Measurements from ENCODE around the gene DLX5.
A peak's percentile ranks its signal among the peaks of the same experiment; 100 is the strongest.

Gene DLX5

DNA sequence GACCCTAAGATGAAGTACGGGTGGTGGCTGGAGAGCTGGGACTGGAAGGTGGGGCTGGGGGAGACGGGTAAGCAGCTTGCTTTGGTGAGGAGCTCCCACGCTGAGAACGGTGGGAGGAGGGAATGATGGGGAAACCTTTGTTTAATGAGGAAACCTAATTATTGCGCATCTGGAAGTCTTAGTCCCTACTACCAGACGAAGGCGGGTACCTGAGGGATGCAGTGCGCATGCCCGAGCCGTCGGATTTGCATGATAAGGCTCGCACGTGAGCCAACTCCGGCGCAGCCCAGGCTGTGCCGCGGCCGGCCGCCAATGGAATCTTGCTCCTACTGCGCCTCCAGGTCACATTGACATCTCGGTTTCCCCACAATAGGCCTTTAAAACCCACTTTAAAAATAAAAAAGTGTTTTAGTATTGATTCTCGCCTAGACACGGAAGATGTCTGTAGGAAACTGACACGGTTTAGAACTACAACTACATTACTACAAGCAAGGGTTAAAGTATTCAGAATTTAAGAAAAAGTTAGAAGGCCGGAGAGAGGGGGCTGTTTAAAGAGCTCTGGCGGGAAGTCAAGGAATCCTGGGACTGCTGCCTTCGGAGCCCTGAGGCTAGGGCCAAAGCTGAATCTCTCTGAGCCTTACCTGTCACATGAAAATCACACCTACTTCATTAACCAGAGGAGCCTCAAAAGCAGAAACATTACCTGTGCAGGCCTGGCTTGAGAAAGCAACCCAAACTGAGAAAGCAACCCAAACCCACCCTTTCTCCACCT is 31.4 kb downstream of the DLX5 start:
- TF ChIP-seq GATA3 (IDR thresholded peaks at IDR 0.05; ENCODE audit: low read depth, low read length) (no peak), GATA2 (IDR thresholded peaks at IDR 0.05; ENCODE audit: low read depth, low read length) (no peak)

DNA sequence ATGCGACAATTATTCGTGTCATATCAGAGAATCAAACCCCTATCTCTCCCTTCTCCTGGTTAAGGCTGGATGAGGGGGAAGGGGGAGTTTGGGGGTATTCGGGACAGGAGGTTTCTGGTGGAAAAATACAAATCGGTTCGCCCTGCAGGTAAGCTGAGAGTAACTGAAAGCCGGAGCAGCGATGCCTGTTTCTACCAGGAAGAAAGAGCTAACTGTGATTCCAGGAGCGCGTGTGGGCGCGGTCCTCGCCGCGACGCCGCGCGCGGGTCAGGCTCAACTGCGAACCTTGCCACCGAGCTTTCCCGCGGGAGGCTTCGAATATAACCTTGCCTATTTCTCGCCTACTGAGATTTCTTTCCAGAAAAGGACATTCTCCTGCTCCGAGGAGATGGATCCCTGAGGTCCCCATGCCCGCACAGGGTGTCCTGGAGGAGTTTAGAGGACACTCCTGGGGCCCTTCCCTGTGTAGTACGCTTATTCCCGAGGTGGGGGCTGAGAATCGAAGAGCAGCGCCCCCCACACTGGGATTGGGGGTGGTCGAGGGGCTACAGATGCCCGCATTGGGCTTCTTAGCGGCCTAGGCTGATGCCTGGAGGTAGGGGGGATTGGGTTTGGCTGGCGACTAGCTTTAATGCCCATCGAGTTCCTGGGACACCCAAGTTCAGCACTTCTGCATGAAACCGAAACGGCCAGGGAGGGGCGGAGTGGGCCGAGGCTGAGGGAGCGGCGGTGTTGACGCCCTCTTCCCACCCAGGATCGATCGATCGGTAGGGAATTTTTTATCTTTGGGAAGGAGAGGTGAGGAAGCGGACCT is 32.2 kb downstream of the DLX5 start:
- TF ChIP-seq GATA3 (IDR thresholded peaks at IDR 0.05; ENCODE audit: low read depth, low read length) (no peak), GATA2 (IDR thresholded peaks at IDR 0.05; ENCODE audit: low read depth, low read length) (no peak)

DNA sequence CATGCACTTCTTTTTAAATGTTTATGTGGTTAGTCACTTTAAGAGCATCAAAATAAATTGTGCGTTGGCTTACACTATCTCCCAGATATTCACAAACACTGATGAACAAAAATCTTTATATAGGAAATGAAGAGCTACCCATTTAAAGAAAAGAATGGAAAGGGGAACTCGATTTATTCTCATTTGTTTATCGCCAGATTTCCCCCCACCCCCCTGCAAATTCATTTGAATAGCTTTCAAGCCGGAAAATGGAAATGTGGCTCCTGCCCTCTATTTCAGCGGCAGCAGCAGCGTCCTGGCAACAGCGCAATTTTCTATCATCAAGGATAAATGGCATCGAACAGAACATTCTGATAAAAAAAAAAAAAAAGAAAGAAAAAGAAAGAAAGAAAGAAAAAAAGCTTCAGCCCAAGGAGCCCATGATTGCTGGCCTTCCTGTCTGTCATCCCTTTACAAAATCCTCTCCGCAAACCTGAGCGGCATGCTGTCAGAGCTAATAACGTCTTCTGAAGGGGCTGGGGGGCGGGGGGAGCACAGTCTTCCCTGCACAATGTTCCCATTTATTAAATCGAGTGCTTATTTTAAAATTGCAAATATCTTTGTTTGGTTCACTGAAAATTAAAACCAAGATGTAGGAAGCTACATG is 33.0 kb downstream of the DLX5 start:
- TF ChIP-seq GATA3 (IDR thresholded peaks at IDR 0.05; ENCODE audit: low read depth, low read length) = no peak

DNA sequence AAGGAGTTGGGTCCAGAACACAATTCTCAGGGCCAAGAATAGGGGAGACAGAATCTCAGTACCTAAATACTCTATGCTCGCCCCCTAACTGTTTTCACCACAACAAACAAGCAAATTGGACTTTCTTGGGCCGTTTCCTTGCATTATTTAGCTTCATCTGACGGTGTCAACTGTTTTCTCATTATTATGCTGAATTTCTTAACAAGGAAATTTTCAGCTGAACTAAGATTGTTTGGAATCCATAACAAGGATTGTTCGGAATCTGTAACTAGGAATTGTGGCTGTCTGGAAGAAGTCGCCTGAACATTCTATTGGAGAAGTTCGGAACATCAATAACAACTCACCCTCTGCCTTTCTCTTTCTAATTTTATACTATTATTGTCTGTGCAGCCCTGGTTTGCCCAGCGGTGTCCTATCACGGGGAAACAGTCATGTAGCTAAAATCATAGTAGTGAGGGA is 34.7 kb downstream of the DLX5 start:
- TF ChIP-seq GATA3 (IDR thresholded peaks at IDR 0.05; ENCODE audit: low read depth, low read length) = no peak
- no peak for TF ChIP-seq GATA2 (IDR thresholded peaks at IDR 0.05; ENCODE audit: low read depth, low read length)

DNA sequence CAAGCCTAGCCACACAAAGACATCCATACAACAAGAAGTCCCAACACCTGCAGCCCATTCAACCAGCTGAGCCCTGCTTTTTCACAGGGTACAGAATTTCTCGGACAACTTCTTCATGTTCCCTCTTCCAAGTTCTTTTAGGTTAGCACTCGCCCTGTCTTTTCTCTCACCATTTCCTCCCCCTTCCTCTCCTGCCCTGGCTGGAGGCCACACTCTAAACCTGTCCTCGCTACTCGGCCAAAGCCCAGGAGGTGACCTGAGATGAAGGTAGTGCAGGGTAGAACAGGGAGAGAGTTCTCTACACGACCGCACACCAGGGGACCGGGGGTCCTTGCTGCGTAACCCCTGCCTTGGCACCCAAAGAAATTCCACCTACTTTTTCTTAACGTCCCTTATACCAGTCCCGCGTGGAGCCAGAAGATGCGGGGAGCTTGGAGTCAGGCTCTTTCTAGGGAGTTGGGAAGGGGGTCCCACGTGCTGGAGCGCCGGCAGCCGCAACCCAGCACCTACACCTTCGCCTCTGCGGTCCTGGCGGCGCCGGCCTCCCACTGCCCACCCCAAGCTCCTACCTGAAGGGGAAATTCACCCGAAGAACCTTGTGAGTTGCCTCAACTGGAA is 35.3 kb downstream of the DLX5 start:
- TF ChIP-seq GATA3 (IDR thresholded peaks at IDR 0.05; ENCODE audit: low read depth, low read length) (no peak), GATA2 (IDR thresholded peaks at IDR 0.05; ENCODE audit: low read depth, low read length) (no peak)

DNA sequence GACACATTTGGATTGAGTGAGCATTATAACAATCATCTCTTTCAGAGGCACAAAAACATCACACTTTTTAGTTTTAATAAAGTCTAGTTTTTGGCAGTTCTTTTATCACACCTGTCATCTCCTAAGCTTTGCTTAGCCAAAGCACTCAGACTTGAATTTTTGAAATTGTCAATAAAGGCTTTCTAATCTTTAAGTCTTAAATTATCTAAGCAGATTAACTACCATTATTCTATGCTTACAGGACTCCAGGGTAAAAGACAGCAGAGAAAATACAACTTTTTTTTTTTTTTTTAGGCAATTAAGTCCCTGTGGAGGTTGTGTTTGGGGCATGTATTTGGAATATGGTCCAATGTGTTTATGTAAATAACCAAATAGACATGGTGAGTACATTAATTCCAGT is 36.9 kb downstream of the DLX5 start:
- no peak for TF ChIP-seq GATA3 (IDR thresholded peaks at IDR 0.05; ENCODE audit: low read depth, low read length)
- TF ChIP-seq GATA2 (IDR thresholded peaks at IDR 0.05; ENCODE audit: low read depth, low read length) = no peak

DNA sequence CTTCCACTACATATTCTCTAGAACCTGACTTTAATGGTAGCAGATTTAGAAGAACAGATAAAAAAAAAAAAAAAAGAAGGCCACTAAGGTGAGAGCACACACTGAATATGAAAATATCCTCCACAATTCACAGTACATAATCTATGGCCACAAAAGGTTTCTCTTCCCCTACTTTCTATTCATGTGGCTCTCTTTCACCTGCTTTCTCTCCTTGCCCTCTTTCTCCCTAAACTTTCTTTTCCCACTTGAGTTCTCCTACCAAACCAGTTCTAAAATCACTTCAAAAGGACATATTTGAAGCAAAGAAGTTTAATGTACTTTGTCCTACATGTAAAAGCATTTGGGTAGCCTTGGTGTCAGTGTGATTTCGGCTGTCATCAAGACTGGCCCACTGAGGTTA is 37.7 kb downstream of the DLX5 start:
- no peak for TF ChIP-seq GATA2 (IDR thresholded peaks at IDR 0.05; ENCODE audit: low read depth, low read length)
- TF ChIP-seq GATA3 (IDR thresholded peaks at IDR 0.05; ENCODE audit: low read depth, low read length) = no peak

DNA sequence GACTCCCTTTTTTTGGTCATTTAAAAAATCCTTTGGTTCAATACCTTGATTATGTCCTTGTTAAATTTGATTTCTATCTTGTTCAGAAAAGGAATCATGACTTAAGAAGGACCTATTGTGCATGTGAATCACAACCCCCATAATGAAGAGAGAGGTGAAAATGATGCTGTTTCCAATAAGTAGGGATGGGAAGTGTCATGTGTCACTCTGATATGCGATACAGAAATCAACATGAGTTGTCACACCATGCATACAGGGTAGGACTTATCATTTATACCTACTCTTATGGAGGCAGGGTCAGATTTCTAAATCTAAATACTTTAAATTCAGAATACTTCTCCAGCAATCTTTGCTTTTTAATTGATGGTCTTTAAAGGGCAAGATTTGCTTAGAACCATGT is 38.6 kb downstream of the DLX5 start:
- TF ChIP-seq GATA3 (IDR thresholded peaks at IDR 0.05; ENCODE audit: low read depth, low read length) (no peak), GATA2 (IDR thresholded peaks at IDR 0.05; ENCODE audit: low read depth, low read length) (no peak)

DNA sequence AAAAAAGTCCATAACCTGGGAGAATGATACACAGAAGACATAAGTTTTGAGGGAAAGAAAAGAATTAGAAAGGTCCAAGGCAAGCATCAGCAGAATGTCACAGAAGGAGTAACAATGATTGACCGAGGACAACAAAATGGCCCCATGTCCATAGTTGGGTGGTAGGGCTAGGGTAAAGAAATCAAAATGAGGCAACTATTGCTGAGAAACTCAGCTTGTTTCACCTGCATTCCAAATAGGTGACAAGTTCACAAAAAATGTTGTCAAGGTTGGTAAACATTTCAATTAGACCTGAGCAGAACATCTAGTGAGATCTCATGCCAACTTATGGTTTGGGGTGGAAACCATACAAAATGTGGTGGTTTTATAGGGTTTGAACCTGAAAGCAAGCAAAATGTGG is 42.0 kb downstream of the DLX5 start:
- TF ChIP-seq GATA2 (IDR thresholded peaks at IDR 0.05; ENCODE audit: low read depth, low read length) = no peak
- TF ChIP-seq GATA3 (IDR thresholded peaks at IDR 0.05; ENCODE audit: low read depth, low read length) = no peak

DNA sequence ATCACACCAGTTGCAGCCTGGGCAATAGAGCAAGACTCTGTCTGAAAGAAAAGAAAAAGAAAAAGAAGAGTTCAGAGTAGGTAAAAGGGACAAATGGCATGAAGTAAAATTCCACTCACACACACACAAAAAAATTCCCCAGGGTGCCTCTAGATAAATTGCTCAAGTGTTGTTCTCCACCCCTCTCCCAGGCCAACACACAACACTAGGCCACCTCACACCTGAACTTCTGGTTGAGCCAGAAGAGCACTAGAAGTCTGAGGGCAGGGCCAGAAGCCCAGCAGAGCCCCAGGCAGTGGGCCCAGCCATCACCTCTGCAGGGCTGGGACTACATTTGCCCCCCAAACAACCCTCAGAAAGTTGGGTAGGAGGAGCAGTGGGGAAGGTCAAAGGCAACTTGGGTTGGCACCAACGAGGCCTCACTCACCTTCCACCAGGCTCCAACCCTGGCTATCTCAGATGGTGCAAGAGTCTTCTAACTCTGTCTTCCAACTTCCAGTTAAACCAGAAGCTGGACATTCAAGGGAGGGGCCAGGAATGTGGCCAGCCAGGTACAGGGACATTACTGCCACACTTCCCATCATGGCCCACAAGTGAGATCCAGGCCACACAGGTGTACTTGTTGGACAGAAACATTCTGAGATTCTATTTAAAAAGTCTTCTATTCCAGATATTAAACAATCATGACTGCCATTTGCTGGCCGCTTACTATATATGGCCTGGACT is 44.9 kb downstream of the DLX5 start:
- no peak for TF ChIP-seq GATA2 (IDR thresholded peaks at IDR 0.05; ENCODE audit: low read depth, low read length)
- no peak for TF ChIP-seq GATA3 (IDR thresholded peaks at IDR 0.05; ENCODE audit: low read depth, low read length)

DNA sequence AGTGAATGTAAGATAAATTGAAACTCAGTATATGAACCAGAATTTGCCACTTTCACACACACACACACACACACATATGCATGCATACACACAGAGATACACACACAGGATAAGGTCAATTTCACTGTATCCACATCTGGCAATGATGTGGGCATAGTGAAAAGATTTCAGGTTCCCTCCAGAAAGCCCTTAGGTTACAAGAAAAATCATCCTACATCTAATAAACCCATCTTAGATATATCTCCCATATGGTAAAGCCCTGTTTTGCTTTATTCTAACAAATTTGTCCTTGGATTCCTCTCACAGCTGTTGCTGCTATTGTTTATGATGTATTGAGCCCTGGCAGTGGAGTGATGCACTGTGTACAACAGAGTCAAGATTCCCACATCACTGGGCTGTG is 47.2 kb downstream of the DLX5 start:
- TF ChIP-seq GATA3 (IDR thresholded peaks at IDR 0.05; ENCODE audit: low read depth, low read length) = peak; percentile 73
- TF ChIP-seq GATA2 (IDR thresholded peaks at IDR 0.05; ENCODE audit: low read depth, low read length) = peak; percentile 76; the same call in 1 of the 2 replicates

DNA sequence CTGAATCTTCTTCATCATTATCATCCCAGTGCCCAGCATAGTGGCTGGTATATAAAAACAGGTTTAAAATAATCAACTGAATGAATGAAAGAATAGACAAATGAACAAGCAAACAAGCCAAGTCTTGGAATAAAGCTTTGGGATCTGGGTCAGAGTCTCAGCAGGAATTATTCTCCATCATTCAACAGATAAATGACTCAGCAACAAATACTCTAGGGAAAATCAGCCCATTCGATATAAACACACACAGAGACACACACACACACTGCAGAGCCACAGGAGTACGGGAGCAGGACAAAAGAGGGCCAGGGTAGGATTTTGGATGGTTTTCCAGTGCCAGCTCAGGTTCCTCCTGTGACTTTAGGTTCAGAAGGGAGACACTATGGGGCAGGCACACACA is 48.5 kb downstream of the DLX5 start:
- no peak for TF ChIP-seq GATA3 (IDR thresholded peaks at IDR 0.05; ENCODE audit: low read depth, low read length)
- TF ChIP-seq GATA2 (IDR thresholded peaks at IDR 0.05; ENCODE audit: low read depth, low read length) = no peak

DNA sequence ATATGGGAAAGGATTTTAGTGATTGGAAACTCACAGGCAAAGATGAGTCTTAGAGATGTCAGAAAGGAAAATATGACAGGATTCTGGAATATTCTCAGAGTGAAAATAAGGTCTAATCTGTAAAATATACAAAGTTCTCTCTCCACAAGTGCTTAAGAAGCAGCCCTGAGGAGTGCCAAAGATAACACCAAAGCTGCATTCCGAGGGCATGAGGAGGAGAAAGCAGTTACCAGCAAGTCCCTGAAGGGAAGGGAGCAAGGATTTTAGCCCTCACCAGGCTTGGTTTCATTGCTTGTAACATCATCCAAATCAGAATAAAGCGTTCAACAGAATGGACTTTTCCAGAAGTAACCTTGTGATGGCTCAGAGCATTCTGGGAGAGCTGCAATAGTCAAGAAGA is 50.6 kb downstream of the DLX5 start:
- TF ChIP-seq GATA2 (IDR thresholded peaks at IDR 0.05; ENCODE audit: low read depth, low read length) (no peak), GATA3 (IDR thresholded peaks at IDR 0.05; ENCODE audit: low read depth, low read length) (no peak)

Measured in SH-SY5Y (cell line).